ENCODE measurements around the gene NOXA1. TPM values are rescaled to one million over a fixed set of nuclear protein-coding genes. Genes with fewer than 3 reads are reported as not detected.
"Not testable (repeated sequence)": the region's sequence is repeated elsewhere in the genome, so short reads cannot be mapped to it uniquely, and the experiment has no call there.

Gene NOXA1
- total RNA-seq, 1 experiment from 2014 or later = 3.7 TPM

GRCh38 chr9:137437691-137438590 is 14.7 kb downstream of the NOXA1 start:
- no peak for DNase-seq (ENCODE audit: low spot score)

- no peak for DNase-seq (ENCODE audit: low spot score)
Observed at GRCh38 chr9:137438591-137439157, 15.5 kb downstream of the NOXA1 start.

- no peak for DNase-seq (ENCODE audit: low spot score)
Observed at GRCh38 chr9:137439158-137439714, 16.0 kb downstream of the NOXA1 start.

- DNase-seq (ENCODE audit: low spot score) = peak; percentile 81
Observed at GRCh38 chr9:137441289-137441934, 18.2 kb downstream of the NOXA1 start, which contains the start of gene ENTPD8. Gene ENTPD8, minus strand, starts transcription at chr9:137441357. Its CDS starts 3,072 bp downstream, at chr9:137438285.

- DNase-seq (ENCODE audit: low spot score) = no peak
Observed at GRCh38 chr9:137441935-137442321, 18.7 kb downstream of the NOXA1 start.

GRCh38 chr9:137444106-137444790 is 21.1 kb downstream of the NOXA1 start:
- DNase-seq (ENCODE audit: low spot score) = no peak

- peak; percentile 91 for DNase-seq (ENCODE audit: low spot score)
Observed at GRCh38 chr9:137445275-137445807, 22.1 kb downstream of the NOXA1 start.

- DNase-seq (ENCODE audit: low spot score) = no peak
Observed at GRCh38 chr9:137445930-137446431, 22.8 kb downstream of the NOXA1 start.

GRCh38 chr9:137446851-137447471 is 23.8 kb downstream of the NOXA1 start:
- DNase-seq (ENCODE audit: low spot score) = no peak

GRCh38 chr9:137447722-137448601 is 24.8 kb downstream of the NOXA1 start:
- DNase-seq (ENCODE audit: low spot score) = no peak

GRCh38 chr9:137448602-137448962 is 25.4 kb downstream of the NOXA1 start:
- no peak for DNase-seq (ENCODE audit: low spot score)

- no peak for DNase-seq (ENCODE audit: low spot score)
Observed at GRCh38 chr9:137449081-137449844, 26.1 kb downstream of the NOXA1 start.

- DNase-seq (ENCODE audit: low spot score) = no peak
Observed at GRCh38 chr9:137449931-137450538, 26.8 kb downstream of the NOXA1 start.

- not testable (repeated sequence) for DNase-seq (ENCODE audit: low spot score)
Observed at GRCh38 chr9:137450539-137451222, 27.5 kb downstream of the NOXA1 start.

GRCh38 chr9:137451264-137452005 is 28.2 kb downstream of the NOXA1 start:
- not testable (repeated sequence) for DNase-seq (ENCODE audit: low spot score)

GRCh38 chr9:137452006-137452760 is 29.0 kb downstream of the NOXA1 start:
- no peak for DNase-seq (ENCODE audit: low spot score)

All from HT-29 (cell line).